ENCODE measurements around the gene NNMT. TPM values are rescaled to one million over a fixed set of nuclear protein-coding genes. Genes with fewer than 3 reads are reported as not detected.

NNMT gene
- total RNA-seq, 1 donor from 2014 or later, result 1,040 TPM

GRCh38 chr11:114310095-114310494 lies 13.9 kb downstream of the NNMT start:
- intact Hi-C loops (cut with DNase I), result no loop called here
- TF ChIP-seq, protein P1, sequence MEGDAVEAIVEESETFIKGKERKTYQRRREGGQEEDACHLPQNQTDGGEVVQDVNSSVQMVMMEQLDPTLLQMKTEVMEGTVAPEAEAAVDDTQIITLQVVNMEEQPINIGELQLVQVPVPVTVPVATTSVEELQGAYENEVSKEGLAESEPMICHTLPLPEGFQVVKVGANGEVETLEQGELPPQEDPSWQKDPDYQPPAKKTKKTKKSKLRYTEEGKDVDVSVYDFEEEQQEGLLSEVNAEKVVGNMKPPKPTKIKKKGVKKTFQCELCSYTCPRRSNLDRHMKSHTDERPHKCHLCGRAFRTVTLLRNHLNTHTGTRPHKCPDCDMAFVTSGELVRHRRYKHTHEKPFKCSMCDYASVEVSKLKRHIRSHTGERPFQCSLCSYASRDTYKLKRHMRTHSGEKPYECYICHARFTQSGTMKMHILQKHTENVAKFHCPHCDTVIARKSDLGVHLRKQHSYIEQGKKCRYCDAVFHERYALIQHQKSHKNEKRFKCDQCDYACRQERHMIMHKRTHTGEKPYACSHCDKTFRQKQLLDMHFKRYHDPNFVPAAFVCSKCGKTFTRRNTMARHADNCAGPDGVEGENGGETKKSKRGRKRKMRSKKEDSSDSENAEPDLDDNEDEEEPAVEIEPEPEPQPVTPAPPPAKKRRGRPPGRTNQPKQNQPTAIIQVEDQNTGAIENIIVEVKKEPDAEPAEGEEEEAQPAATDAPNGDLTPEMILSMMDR (IDR thresholded peaks at IDR 0.05), result no peak
- Histone ChIP-seq H3K4me3 (peak overlapping the region; percentile 34 to 56), H3K27me3 (no peaks in the 10 kb centered on the region), H3K36me3 (peaks cover 41 to 63% of the 10 kb centered on the region in 2 donors), H3K4me1 (peaks cover 12 to 56% of the 10 kb centered on the region in 2 donors), H3K27ac (peak overlapping the region; percentile 93), H3K9me3 (no peaks in the 10 kb centered on the region)
- DNase-seq (ENCODE audit: low spot score in 2 of 2), result no peak

DNA sequence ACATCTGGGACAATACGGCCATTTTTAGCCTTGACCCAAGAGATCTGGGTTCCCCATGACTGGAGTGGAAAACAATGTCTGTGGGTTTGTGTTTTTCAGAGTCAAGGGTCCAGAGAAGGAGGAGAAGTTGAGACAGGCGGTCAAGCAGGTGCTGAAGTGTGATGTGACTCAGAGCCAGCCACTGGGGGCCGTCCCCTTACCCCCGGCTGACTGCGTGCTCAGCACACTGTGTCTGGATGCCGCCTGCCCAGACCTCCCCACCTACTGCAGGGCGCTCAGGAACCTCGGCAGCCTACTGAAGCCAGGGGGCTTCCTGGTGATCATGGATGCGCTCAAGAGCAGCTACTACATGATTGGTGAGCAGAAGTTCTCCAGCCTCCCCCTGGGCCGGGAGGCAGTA lies 15.7 kb downstream of the NNMT start:
- DNase-seq (ENCODE audit: low spot score in 2 of 2), result no peak
- Histone ChIP-seq H3K36me3 (peaks cover 47 to 77% of the 10 kb centered on the region in 2 donors), H3K27me3 (no peaks in the 10 kb centered on the region), H3K27ac (peak overlapping the region; percentile 93), H3K9me3 (no peaks in the 10 kb centered on the region), H3K4me1 (peaks cover 14 to 66% of the 10 kb centered on the region in 2 donors), H3K4me3 (no peak overlapping the region)
- intact Hi-C loops (cut with DNase I), result no loop called here
- TF ChIP-seq, protein P1 (IDR thresholded peaks at IDR 0.05), result no peak

- Histone ChIP-seq H3K36me3 (peaks cover 44 to 77% of the 10 kb centered on the region in 2 donors), H3K9me3 (no peaks in the 10 kb centered on the region), H3K4me1 (peaks cover 12 to 60% of the 10 kb centered on the region in 2 donors), H3K4me3 (no peak overlapping the region), H3K27me3 (no peaks in the 10 kb centered on the region), H3K27ac (peak overlapping the region; percentile 58 to 64)
- TF ChIP-seq, protein P1 (IDR thresholded peaks at IDR 0.05), result no peak
- intact Hi-C loops (cut with DNase I), result no loop called here
- no peak for DNase-seq (ENCODE audit: low spot score in 2 of 2)
Observed at GRCh38 chr11:114314096-114314495, 17.9 kb downstream of the NNMT start.

- no peak for DNase-seq (ENCODE audit: low spot score in 2 of 2)
- H3K27ac ChIP-seq, result peak overlapping the region; percentile 57 to 64
Observed at GRCh38 chr11:114315749-114316368, 19.7 kb downstream of the NNMT start.

GRCh38 chr11:114316980-114317786 lies 21.0 kb downstream of the NNMT start:
- intact Hi-C loops (cut with DNase I), result no loop called here
- Histone ChIP-seq H3K27ac (peak overlapping the region; percentile 57 to 64), H3K4me3 (no peak overlapping the region), H3K27me3 (no peaks in the 10 kb centered on the region), H3K4me1 (peaks cover 14 to 51% of the 10 kb centered on the region in 2 donors), H3K36me3 (peaks cover 36 to 46% of the 10 kb centered on the region in 2 donors), H3K9me3 (no peaks in the 10 kb centered on the region)
- DNase-seq (ENCODE audit: low spot score in 2 of 2), result peak in 1 of 2 donors; percentile 76
- TF ChIP-seq, protein P1 (IDR thresholded peaks at IDR 0.05), result no peak

More at GRCh38 chr11:114315749-114316368, 19.7 kb downstream of the NNMT start:
- no peaks in the 10 kb centered on the region for H3K27me3 ChIP-seq
- peaks cover 44 to 59% of the 10 kb centered on the region in 2 donors for H3K36me3 ChIP-seq
- intact Hi-C loops (cut with DNase I), result no loop called here
- H3K4me1 ChIP-seq, result peaks cover 7 to 52% of the 10 kb centered on the region in 2 donors
- no peaks in the 10 kb centered on the region for H3K9me3 ChIP-seq
- peak overlapping the region in 1 of 2 donors; percentile 16 for H3K4me3 ChIP-seq
- TF ChIP-seq, protein P1 (IDR thresholded peaks at IDR 0.05), result no peak

Data from ascending aorta (tissue), 2 donors.